ENCODE measurements around the gene TTC12.

TTC12 gene, protein sequence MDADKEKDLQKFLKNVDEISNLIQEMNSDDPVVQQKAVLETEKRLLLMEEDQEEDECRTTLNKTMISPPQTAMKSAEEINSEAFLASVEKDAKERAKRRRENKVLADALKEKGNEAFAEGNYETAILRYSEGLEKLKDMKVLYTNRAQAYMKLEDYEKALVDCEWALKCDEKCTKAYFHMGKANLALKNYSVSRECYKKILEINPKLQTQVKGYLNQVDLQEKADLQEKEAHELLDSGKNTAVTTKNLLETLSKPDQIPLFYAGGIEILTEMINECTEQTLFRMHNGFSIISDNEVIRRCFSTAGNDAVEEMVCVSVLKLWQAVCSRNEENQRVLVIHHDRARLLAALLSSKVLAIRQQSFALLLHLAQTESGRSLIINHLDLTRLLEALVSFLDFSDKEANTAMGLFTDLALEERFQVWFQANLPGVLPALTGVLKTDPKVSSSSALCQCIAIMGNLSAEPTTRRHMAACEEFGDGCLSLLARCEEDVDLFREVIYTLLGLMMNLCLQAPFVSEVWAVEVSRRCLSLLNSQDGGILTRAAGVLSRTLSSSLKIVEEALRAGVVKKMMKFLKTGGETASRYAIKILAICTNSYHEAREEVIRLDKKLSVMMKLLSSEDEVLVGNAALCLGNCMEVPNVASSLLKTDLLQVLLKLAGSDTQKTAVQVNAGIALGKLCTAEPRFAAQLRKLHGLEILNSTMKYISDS

DNA sequence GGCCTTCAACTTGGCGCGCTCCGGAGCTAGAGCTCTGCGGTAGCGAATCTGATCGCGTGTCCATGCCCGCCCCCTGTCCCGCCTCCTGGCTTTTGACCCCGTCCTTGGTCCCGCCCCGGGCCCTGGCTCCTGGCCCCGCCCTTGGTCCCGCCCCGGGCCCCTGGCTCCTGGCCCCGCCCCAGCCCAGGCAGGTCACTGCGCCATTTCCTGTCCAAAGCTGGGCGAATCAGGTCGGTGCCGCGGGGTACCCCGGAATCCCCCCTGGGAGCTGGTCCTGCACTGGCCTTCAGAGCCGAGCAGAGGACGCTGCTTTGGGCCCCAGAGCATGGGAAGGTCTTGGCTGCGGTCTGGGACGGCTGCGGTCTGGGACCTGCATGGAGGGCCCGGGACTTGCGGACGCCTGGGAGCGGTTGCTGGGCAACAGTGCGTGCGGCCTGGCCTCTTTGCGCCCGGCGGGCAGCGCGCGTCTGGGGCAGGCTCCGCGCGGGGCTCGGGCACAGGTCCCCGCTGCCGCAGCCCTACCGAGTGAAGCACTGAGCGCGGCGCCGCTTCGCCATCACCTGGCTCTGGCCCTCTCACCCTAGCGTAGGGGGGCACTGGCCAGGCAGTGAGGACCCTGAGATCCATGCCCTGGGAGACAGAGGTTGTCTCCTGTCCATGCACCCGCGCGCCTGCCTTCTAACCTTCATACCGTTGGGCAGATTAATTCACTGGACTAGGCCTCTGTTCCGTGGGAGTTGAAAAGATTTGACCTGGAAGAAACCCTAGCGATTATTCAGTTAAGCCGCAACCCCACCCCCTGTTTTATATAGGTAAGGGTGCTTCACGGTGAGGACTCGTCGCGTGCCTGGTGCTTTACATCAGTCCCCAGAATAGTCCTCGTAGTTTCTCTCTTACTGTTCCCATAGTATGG is at the start of gene TTC12:
TTC12 (plus strand) TSS at position 195 of the 913 bp plus-strand sequence. CDS start 1,675 bp downstream, outside the sequence.
- H3K4me3 ChIP-seq (ENCODE audit: low read length), result peak within 1 kb of the TSS; percentile 65
- TF ChIP-seq, protein P1, sequence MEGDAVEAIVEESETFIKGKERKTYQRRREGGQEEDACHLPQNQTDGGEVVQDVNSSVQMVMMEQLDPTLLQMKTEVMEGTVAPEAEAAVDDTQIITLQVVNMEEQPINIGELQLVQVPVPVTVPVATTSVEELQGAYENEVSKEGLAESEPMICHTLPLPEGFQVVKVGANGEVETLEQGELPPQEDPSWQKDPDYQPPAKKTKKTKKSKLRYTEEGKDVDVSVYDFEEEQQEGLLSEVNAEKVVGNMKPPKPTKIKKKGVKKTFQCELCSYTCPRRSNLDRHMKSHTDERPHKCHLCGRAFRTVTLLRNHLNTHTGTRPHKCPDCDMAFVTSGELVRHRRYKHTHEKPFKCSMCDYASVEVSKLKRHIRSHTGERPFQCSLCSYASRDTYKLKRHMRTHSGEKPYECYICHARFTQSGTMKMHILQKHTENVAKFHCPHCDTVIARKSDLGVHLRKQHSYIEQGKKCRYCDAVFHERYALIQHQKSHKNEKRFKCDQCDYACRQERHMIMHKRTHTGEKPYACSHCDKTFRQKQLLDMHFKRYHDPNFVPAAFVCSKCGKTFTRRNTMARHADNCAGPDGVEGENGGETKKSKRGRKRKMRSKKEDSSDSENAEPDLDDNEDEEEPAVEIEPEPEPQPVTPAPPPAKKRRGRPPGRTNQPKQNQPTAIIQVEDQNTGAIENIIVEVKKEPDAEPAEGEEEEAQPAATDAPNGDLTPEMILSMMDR (conservative IDR thresholded peaks at IDR 0.05; ENCODE audit: low read length), result no peak
- peak; percentile 63 for DNase-seq (ENCODE audit: low read depth)

DNA sequence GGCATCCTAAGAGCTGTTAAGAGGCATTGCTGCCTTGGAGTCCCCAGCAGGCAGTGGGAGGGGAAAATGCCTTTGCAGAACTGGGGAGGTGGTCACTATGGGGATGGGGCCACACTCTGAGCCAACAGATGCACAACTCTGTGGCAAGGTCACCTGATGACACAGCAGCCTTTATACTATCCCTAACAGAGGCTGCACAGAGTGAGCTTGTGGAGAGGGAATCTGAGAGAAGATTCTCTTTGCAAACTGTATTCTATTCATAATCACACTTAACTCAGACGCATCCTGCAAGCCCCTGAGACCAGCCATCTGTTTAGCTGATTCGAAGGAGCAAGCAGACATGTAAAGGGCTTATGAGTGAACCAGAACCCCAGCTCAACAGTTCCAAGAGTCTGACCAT is 49.0 kb upstream of the TTC12 start:
- H3K4me3 ChIP-seq (ENCODE audit: low read length), result no peak overlapping the region
- TF ChIP-seq, protein P1 (conservative IDR thresholded peaks at IDR 0.05; ENCODE audit: low read length), result no peak
- no peak for DNase-seq (ENCODE audit: low read depth)

DNA sequence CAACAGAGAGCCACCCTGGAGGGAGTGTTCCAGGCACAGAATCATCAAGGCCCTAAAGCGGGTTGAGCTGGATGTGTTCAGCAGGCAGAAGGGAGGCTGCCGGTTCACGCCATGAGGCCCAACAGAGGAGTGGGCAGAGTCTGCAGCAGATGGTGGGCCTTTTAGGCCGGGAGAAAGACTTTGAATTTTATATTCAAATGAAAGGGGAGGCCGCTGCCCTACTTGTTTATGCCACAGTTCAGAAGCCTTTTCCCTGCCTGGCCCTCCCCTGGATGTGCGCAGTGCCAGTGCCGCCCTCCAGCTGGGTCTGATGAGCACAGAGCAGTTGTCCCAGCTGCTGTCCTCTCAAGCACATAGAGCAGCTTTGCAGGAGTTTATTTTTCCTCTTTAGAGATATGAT is 46.9 kb upstream of the TTC12 start:
- TF ChIP-seq, protein P1 (conservative IDR thresholded peaks at IDR 0.05; ENCODE audit: low read length), result no peak
- no peak for DNase-seq (ENCODE audit: low read depth)
- no peak overlapping the region for H3K4me3 ChIP-seq (ENCODE audit: low read length)

DNA sequence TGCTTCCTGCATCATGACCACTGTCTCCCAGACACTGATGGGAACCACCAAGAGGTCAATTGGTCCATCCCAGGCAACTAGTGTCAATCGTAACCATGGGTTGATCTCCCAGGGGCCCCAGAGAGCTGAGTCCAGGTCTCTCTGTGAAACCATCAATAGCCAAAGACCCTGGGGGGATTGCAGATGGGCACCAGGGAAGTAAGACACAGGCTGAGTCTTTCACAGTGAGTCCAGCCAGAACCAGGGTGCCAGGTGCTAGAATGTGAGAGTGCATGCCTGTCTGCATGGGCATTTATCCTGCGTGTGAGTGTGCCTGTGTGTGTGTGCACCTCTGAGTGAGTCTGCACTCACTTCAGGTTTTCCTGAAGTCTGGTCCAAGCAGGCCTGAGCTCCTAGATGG is 45.3 kb upstream of the TTC12 start:
- H3K4me3 ChIP-seq (ENCODE audit: low read length), result no peak overlapping the region
- no peak for DNase-seq (ENCODE audit: low read depth)
- TF ChIP-seq, protein P1 (conservative IDR thresholded peaks at IDR 0.05; ENCODE audit: low read length), result no peak

DNA sequence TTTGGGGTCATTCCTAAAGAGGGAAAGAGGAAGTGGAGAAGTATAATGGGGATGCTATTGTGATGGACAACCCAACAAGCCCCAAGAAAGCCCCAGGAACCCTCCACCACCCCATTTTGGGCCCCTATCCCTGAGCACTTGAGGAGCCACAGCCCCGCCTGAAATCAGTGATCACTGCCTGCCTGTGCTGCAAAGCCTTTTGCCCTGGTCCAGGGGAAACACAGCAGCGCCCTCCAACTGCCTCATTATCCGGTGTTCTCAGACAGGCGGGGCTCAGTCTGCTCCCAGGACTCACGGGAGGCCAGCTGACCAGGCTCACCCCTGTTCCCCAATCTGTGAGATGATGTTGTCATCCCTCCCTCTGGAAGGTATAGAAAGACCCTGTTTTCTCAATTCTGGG is 44.7 kb upstream of the TTC12 start:
- DNase-seq (ENCODE audit: low read depth), result no peak
- no peak overlapping the region for H3K4me3 ChIP-seq (ENCODE audit: low read length)
- TF ChIP-seq, protein P1 (conservative IDR thresholded peaks at IDR 0.05; ENCODE audit: low read length), result no peak

DNA sequence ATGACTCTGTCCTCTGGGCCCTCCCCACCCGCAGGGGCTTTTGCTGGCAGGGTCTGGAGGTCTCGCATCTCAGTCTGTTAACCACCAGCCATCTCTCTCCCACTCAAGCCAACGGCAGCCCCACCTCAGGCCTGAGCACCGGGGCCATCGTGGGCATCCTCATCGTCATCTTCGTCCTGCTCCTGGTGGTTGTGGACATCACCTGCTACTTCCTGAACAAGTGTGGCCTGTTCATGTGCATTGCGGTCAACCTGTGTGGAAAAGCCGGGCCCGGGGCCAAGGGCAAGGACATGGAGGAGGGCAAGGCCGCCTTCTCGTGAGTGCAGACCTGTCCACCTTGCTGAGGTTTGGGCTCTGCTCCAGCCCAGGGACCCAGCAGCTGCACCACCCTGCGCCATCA is 44.3 kb upstream of the TTC12 start:
- TF ChIP-seq, protein P1 (conservative IDR thresholded peaks at IDR 0.05; ENCODE audit: low read length), result no peak
- no peak for DNase-seq (ENCODE audit: low read depth)

More for the DNA sequence above, 44.3 kb upstream of the TTC12 start:
- H3K4me3 ChIP-seq (ENCODE audit: low read length), result no peak overlapping the region
